Vagina (tissue), 2 donors: ENCODE data around the gene NLRC3. TPM values are rescaled to one million over a fixed set of nuclear protein-coding genes. Genes with fewer than 3 reads are reported as not detected.

Source experiments
- DNase-seq, 2 donors: peaks; one replicate each; pipeline ENCODE4 v3.0.0-alpha.2; 2017; ENCODE audit errors: extremely low spot score in 2 of 2
- H3K27ac ChIP-seq: fragments of 200-600 bp; sonication (generic); one replicate; pipeline ENCODE4 v1.5.1; 2019
- H3K27me3 ChIP-seq: fragments of 200-600 bp; sonication (generic); one replicate; pipeline ENCODE4 v1.5.1; 2019
- H3K36me3 ChIP-seq, 2 donors: fragments of 200-600 bp; sonication (generic); one replicate each; pipeline ENCODE4 v1.5.1; 2017 to 2019
- H3K4me1 ChIP-seq: fragments of 200-600 bp; sonication (generic); one replicate; pipeline ENCODE4 v1.5.1; 2019
- H3K4me3 ChIP-seq, 2 donors: fragments of 200-600 bp; sonication (generic); 1 replicate in 1 of 2; 2 replicates in 1 of 2; pipeline ENCODE4 v1.5.1; 2016 to 2019
- H3K9me3 ChIP-seq: fragments of 200-600 bp; sonication (generic); one replicate; pipeline ENCODE4 v1.5.1; 2019
- POLR2A ChIP-seq, 2 donors: fragments of 450-650 bp; IDR thresholded peaks; one replicate each; pipeline ENCODE4 v1.6.1; 2017; ENCODE audit warnings: antibody characterized with exemption in 2 of 2, mild to moderate bottlenecking in 2 of 2, moderate library complexity in 2 of 2
- POLR2AphosphoS5 ChIP-seq, 2 donors: sonication (generic); formaldehyde crosslinking; IDR thresholded peaks; one replicate each; pipeline ENCODE4 v1.9.0; 2017; ENCODE audit warnings: antibody characterized with exemption in 2 of 2, mild to moderate bottlenecking in 2 of 2, low read depth in 1 of 2; ENCODE audit not compliant: insufficient read depth in 1 of 2
- intact Hi-C: fragments of 100-400 bp; cut with DNase I; formaldehyde crosslinking; loops from one replicate; pipeline ENCODE4 v1.15.1; 2023
- total RNA-seq: library from RNA; depleted of rRNA; stranded (reverse); fragments of >200 nt; gene quantifications from one replicate; pipeline ENCODE4 v1.2.3, GENCODE V29; 2016
- TF ChIP-seq, protein P1 (sequence below), 3 experiments: fragments of 450-650 bp in 2 of 3; fragments of 200-600 bp in 1 of 3; sonication (generic) in 1 of 3; IDR thresholded peaks; one replicate each; pipeline ENCODE4 v1.5.1; 2017 to 2019; ENCODE audit warnings: antibody characterized with exemption in 3 of 3, mild to moderate bottlenecking in 2 of 3, moderate library complexity in 2 of 3

Gene NLRC3
- total RNA-seq, 1 donor from 2014 or later, result 12.5 TPM

DNA sequence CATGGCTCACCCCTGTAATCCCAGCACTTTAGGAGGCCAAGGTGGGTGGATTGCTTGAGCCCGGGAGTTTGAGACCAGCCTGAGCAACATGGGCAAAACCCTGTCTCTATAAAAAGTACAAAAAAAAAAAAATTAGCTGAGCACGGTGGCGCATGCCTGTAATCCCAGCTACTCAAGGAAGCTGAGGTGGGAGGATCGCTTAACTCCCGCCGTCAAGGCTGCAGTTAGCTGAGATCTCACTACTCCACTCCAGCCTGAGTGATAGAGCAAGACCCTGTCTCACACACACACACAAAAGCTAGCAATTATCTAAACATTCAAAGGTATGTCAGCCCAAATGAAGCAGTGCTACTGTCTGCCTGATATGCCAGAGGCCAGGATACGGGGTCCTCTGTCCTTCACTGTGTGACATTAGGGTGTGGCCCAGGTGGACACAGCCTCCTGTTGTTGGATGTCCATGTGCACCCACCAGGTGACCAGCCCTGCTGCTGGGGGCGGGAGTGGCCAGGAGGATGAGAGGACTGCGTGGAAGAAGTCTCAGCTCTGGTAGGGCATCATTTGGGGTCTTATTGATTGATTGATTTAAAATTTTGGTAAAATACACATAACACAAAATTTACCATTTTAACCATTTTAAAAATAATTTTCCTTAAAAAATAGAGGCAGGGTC, 3.9 kb downstream of the NLRC3 start:
- intact Hi-C loops, result no loop called here
- Histone ChIP-seq H3K27me3 (no peaks in the 10 kb centered on the region), H3K9me3 (peaks cover 8% of the 10 kb centered on the region), H3K27ac (no peak overlapping the region), H3K4me1 (peaks cover 4% of the 10 kb centered on the region), H3K4me3 (no peak overlapping the region), H3K36me3 (no peaks in the 10 kb centered on the region)
- TF ChIP-seq, protein P1, sequence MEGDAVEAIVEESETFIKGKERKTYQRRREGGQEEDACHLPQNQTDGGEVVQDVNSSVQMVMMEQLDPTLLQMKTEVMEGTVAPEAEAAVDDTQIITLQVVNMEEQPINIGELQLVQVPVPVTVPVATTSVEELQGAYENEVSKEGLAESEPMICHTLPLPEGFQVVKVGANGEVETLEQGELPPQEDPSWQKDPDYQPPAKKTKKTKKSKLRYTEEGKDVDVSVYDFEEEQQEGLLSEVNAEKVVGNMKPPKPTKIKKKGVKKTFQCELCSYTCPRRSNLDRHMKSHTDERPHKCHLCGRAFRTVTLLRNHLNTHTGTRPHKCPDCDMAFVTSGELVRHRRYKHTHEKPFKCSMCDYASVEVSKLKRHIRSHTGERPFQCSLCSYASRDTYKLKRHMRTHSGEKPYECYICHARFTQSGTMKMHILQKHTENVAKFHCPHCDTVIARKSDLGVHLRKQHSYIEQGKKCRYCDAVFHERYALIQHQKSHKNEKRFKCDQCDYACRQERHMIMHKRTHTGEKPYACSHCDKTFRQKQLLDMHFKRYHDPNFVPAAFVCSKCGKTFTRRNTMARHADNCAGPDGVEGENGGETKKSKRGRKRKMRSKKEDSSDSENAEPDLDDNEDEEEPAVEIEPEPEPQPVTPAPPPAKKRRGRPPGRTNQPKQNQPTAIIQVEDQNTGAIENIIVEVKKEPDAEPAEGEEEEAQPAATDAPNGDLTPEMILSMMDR (IDR thresholded peaks at IDR 0.05), result no peak
- TF ChIP-seq POLR2A (IDR thresholded peaks at IDR 0.05), result no peak
- no peak for TF ChIP-seq POLR2AphosphoS5 (IDR thresholded peaks at IDR 0.05; ENCODE audit: insufficient read depth in 1 of 2, low read depth in 1 of 2)
- DNase-seq, result no peak

DNA sequence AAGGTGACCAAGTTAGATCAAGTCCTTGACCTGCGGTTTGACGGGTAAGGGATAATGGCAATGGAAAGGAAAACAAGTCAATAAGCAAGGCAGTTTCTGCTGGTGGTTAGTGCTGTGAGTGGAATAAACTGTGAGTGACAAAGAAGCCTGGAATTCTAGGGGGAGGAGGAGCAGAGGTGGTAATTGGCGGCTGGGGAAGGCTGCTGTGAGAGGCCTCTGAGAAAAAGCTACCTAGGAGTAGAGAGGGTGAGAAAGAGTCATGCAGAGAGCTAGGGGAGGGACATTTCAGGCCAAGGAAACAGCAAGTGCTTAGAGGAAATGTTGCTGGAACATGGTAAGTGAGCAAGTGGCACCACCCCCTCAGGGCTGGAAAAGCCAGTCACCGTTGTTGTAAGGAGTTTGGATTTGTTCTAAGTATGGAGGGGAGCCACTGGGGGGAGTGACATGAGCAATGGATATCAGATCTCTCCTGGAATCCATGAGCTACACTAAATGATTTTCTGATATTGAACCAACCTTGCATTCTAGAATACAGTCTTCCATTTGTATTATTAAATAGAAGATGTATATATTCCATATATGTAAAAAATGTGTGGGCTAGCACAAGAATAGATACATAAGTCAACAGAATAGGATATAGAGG, 6.7 kb downstream of the NLRC3 start:
- Histone ChIP-seq H3K4me1 (no peaks in the 10 kb centered on the region), H3K36me3 (no peaks in the 10 kb centered on the region), H3K4me3 (no peak overlapping the region), H3K9me3 (peaks cover 8% of the 10 kb centered on the region), H3K27me3 (no peaks in the 10 kb centered on the region), H3K27ac (no peak overlapping the region)
- TF ChIP-seq POLR2AphosphoS5 (IDR thresholded peaks at IDR 0.05; ENCODE audit: insufficient read depth in 1 of 2, low read depth in 1 of 2), result no peak
- TF ChIP-seq, protein P1 (IDR thresholded peaks at IDR 0.05), result no peak
- intact Hi-C loops, result no loop called here
- DNase-seq, result no peak

DNA sequence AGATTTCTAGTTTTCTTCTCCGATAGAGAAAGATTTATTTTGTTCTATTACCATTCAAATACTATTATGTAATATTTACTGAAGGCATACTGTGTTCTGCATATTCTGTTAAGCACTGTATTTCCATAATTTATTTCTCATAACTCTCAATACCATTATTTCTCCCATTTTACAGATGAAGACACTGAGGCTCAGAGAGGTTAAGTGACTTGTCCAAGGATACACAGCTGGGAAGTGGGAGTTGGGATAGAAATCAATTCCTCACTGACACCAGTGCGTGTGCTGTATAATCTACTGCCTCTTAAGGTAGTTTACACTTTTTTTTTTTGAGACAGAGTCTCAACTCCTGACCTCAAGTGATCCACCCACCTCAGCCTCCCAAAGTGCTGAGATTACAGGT, 7.4 kb downstream of the NLRC3 start:
- H3K4me3 ChIP-seq, result no peak overlapping the region
- no peaks in the 10 kb centered on the region for H3K4me1 ChIP-seq
- H3K9me3 ChIP-seq, result peaks cover 8% of the 10 kb centered on the region
- intact Hi-C loops, result no loop called here
- DNase-seq, result no peak
- no peaks in the 10 kb centered on the region for H3K27me3 ChIP-seq
- no peaks in the 10 kb centered on the region for H3K36me3 ChIP-seq
- no peak overlapping the region for H3K27ac ChIP-seq
- TF ChIP-seq POLR2A (IDR thresholded peaks at IDR 0.05) (no peak), POLR2AphosphoS5 (IDR thresholded peaks at IDR 0.05; ENCODE audit: insufficient read depth in 1 of 2, low read depth in 1 of 2) (no peak)
- TF ChIP-seq, protein P1 (IDR thresholded peaks at IDR 0.05), result no peak

DNA sequence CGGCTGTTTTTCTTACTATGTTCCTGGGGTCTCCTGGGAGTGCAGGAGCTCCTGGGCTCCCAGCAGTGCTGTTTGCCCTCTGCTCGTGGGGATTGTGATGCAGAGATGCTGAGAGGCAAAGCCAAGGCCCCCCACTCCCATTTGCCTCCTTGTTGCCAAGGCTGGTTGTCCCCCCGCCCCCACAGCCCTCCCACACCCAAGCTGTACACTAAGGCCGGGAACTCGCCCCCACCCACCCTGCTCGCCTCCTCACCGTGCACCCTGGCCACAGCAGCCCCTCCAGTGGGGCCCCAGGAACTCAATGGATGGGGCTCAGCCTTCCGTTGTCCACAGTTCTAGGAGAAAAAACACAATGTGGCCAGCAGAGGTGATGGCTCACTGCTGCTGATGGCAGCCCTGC, 10.2 kb downstream of the NLRC3 start:
- intact Hi-C loops, result no loop called here
- DNase-seq, result no peak
- H3K36me3 ChIP-seq, result no peaks in the 10 kb centered on the region
- H3K4me3 ChIP-seq, result no peak overlapping the region
- TF ChIP-seq POLR2A (IDR thresholded peaks at IDR 0.05), result no peak
- no peak for TF ChIP-seq POLR2AphosphoS5 (IDR thresholded peaks at IDR 0.05; ENCODE audit: insufficient read depth in 1 of 2, low read depth in 1 of 2)
- TF ChIP-seq, protein P1 (IDR thresholded peaks at IDR 0.05), result no peak
- H3K4me1 ChIP-seq, result no peaks in the 10 kb centered on the region
- no peaks in the 10 kb centered on the region for H3K27me3 ChIP-seq
- no peak overlapping the region for H3K27ac ChIP-seq
- peaks cover 8% of the 10 kb centered on the region for H3K9me3 ChIP-seq

DNA sequence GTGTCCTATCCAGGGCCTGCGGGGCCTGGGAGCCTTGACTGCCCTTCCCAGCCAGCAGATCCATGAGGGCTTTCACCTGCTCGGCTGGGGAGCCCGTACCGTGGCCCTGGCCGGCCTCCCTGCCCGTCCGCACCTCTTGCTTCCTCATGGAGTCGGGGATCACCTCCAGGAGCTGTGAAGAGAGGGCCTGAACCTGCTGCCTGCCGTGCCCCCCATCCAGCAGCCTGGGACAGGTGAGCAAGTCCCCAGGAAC, 12.4 kb downstream of the NLRC3 start:
- H3K27ac ChIP-seq, result no peak overlapping the region
- TF ChIP-seq, protein P1 (IDR thresholded peaks at IDR 0.05), result no peak
- TF ChIP-seq POLR2A (IDR thresholded peaks at IDR 0.05) (no peak), POLR2AphosphoS5 (IDR thresholded peaks at IDR 0.05; ENCODE audit: insufficient read depth in 1 of 2, low read depth in 1 of 2) (no peak)
- DNase-seq, result no peak
- H3K36me3 ChIP-seq, result no peaks in the 10 kb centered on the region
- H3K9me3 ChIP-seq, result no peaks in the 10 kb centered on the region
- intact Hi-C loops, result no loop called here
- H3K27me3 ChIP-seq, result no peaks in the 10 kb centered on the region
- no peaks in the 10 kb centered on the region for H3K4me1 ChIP-seq
- H3K4me3 ChIP-seq, result no peak overlapping the region
